ENCODE data around the gene MFAP4.

MFAP4 gene, protein sequence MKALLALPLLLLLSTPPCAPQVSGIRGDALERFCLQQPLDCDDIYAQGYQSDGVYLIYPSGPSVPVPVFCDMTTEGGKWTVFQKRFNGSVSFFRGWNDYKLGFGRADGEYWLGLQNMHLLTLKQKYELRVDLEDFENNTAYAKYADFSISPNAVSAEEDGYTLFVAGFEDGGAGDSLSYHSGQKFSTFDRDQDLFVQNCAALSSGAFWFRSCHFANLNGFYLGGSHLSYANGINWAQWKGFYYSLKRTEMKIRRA

DNA sequence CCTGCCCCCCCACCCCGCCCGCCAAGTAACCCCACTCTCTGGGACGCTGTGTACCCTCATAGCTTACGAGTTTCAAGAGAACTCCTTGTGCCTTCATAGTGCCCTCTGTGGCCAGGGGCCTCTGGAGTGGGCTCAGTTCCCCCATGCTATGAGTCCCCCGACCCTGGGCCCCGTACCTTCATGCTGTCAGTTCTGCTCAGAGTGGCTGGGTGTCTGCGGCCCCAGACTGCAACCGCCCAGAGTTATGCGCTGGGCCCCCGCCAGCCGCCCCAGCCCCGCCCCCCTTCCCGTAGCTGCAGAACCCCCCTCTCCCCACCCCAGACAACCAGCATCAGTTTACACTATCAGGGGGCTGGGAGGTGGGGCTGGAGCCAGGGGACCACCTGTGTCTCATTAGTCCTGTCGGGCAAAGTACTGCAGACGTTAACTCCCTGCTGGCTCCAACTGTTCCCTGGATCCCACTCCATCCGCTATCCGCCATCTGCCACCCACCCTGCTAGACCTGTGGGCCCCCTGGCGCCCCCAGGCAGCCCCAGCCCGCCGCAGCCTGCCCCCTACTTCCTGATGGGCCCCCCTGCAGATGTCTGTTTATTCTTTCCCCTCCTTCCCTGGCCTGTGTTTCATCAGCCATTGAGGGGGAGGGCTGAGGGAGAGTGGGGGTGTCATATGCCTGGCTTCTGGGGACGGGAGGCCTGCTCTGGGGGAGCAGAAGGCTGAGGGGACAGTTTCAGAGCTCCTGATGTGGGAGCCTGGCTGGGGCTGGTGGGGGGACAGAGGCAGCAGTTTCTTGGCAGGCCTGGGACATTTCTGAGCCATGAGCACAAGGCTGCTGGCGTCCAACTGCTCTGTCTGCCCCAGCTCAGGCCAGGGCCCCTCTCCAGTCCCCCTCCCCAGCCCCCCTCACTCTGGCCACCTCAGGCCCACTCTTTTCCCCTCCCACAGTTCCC is at the start of gene MFAP4:
TSS of gene MFAP4 (minus strand) at position 217 of the 947 bp plus-strand sequence. CDS start at position 182, 35 bp downstream.
- Histone ChIP-seq H3K4me3 (replicated peaks; ENCODE audit: low read depth, low read length) (no peak within 1 kb of the TSS), H3K27me3 (replicated peaks; ENCODE audit: control insufficient read depth, insufficient read depth, low read length) (no peaks in the 10 kb centered on the region), H3K36me3 (ENCODE audit: control insufficient read depth, insufficient read depth, low read length) (peaks cover 19% of the 10 kb centered on the region)
- DNase-seq (ENCODE audit: extremely low read depth, insufficient read length), result no peak
- TF ChIP-seq, protein P1, sequence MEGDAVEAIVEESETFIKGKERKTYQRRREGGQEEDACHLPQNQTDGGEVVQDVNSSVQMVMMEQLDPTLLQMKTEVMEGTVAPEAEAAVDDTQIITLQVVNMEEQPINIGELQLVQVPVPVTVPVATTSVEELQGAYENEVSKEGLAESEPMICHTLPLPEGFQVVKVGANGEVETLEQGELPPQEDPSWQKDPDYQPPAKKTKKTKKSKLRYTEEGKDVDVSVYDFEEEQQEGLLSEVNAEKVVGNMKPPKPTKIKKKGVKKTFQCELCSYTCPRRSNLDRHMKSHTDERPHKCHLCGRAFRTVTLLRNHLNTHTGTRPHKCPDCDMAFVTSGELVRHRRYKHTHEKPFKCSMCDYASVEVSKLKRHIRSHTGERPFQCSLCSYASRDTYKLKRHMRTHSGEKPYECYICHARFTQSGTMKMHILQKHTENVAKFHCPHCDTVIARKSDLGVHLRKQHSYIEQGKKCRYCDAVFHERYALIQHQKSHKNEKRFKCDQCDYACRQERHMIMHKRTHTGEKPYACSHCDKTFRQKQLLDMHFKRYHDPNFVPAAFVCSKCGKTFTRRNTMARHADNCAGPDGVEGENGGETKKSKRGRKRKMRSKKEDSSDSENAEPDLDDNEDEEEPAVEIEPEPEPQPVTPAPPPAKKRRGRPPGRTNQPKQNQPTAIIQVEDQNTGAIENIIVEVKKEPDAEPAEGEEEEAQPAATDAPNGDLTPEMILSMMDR (IDR thresholded peaks at IDR 0.05; ENCODE audit: insufficient read depth, low read length, poor library complexity, severe bottlenecking), result no peak

DNA sequence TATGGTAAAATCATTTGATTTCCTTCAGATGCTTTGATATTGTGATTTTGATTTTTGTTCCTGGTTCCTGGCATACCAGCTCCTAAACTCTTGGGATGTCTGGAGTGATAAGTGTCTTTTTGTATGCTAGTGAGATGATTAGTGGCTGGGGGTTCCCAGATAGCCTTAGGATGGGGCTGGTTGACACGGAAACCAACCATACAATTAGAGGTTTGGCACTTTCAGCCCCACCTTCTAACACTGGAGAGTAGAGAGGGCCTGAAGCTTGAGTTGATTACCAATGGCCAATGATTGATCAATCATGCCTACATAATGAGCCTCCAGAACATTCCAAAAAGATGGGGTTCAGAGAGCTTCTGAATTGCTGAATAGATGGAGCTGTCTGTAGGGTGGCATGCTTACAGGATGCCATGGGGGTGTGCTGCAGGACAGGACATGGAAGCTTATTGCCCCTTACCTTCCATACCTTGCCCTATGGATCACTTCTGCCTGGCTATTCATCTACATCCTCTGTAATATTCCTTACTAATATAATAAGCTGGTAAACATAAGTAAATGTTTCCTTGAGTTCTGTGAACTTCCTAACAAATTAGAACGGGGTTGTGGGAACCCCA is 46.8 kb upstream of the MFAP4 start:
- DNase-seq (ENCODE audit: extremely low read depth, insufficient read length), result no peak
- no peaks in the 10 kb centered on the region for H3K36me3 ChIP-seq (ENCODE audit: control insufficient read depth, insufficient read depth, low read length)
- no peak overlapping the region for H3K4me3 ChIP-seq (replicated peaks; ENCODE audit: low read depth, low read length)
- H3K27me3 ChIP-seq (replicated peaks; ENCODE audit: control insufficient read depth, insufficient read depth, low read length), result no peaks in the 10 kb centered on the region
- TF ChIP-seq, protein P1 (IDR thresholded peaks at IDR 0.05; ENCODE audit: insufficient read depth, low read length, poor library complexity, severe bottlenecking), result peak; percentile 6

DNA sequence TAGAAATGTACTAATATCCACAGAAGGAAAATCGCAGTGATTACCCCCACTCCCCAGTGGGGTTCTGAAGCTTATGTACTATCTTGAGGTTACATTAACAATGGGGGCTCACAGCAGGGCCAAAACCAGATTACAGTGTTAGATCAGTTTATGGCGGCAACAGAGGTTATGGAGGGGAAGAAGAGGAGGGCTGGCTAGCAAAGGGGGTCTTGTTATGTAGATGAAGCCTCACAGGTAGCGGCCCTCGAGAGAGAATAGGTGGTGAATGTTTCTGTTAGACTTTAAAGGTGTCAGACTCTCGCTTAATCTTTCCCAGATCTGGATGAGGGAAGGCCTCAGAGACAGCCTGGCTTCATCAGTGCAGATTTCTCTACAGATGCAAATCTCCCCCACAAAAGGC is 46.3 kb upstream of the MFAP4 start:
- no peaks in the 10 kb centered on the region for H3K27me3 ChIP-seq (replicated peaks; ENCODE audit: control insufficient read depth, insufficient read depth, low read length)
- no peak for DNase-seq (ENCODE audit: extremely low read depth, insufficient read length)
- no peak overlapping the region for H3K4me3 ChIP-seq (replicated peaks; ENCODE audit: low read depth, low read length)
- TF ChIP-seq, protein P1 (IDR thresholded peaks at IDR 0.05; ENCODE audit: insufficient read depth, low read length, poor library complexity, severe bottlenecking), result no peak
- H3K36me3 ChIP-seq (ENCODE audit: control insufficient read depth, insufficient read depth, low read length), result no peaks in the 10 kb centered on the region

DNA sequence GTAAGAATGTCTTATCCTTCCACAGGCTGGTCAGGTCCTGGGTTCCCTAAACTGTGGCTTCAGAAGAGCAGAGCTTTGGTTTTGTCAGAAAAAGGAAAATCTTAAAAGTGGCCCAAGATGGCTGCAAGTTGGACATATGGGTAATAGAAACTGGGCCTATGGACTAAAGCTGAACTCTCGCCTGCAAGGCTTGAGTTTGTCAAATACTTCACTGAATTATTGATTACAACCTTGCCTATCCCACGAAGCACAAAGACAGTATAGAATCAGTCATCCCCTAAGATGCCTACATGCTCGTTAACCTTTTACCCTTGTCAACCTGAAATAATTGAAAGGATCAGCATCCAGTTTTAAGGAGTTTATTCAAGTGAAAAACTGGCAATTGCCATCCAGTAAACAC is 44.7 kb upstream of the MFAP4 start:
- Histone ChIP-seq H3K36me3 (ENCODE audit: control insufficient read depth, insufficient read depth, low read length) (no peaks in the 10 kb centered on the region), H3K4me3 (replicated peaks; ENCODE audit: low read depth, low read length) (no peak overlapping the region), H3K27me3 (replicated peaks; ENCODE audit: control insufficient read depth, insufficient read depth, low read length) (no peaks in the 10 kb centered on the region)
- DNase-seq (ENCODE audit: extremely low read depth, insufficient read length), result no peak
- TF ChIP-seq, protein P1 (IDR thresholded peaks at IDR 0.05; ENCODE audit: insufficient read depth, low read length, poor library complexity, severe bottlenecking), result no peak

DNA sequence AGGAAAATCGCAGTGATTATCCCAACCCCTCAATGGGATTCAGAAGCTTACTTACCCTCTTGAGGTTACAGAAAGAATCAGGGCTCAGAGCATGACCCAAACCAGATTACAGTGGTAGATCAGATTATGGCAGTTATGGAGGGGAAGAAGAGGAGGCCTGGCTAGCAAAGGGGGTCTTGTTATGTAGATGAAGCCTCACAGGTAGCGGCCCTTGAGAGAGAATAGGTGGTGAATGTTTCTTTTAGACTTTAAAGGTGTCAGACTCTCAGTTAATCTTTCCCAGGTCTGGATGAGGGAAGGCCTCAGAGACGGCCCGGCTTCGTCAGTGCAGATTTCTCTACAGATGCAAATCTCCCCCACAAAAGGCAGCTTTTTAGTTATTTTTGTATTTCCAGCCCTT is 39.6 kb upstream of the MFAP4 start:
- TF ChIP-seq, protein P1 (IDR thresholded peaks at IDR 0.05; ENCODE audit: insufficient read depth, low read length, poor library complexity, severe bottlenecking), result no peak
- H3K4me3 ChIP-seq (replicated peaks; ENCODE audit: low read depth, low read length), result no peak overlapping the region
- H3K36me3 ChIP-seq (ENCODE audit: control insufficient read depth, insufficient read depth, low read length), result no peaks in the 10 kb centered on the region
- no peaks in the 10 kb centered on the region for H3K27me3 ChIP-seq (replicated peaks; ENCODE audit: control insufficient read depth, insufficient read depth, low read length)
- no peak for DNase-seq (ENCODE audit: extremely low read depth, insufficient read length)

All from GM06990 (cell line).